VCaP (cell line): ENCODE results near the gene CEP41.

Experiments
- H3K27ac ChIP-seq: fragments of 450-650 bp; 2 replicates; pipeline ENCODE4 v1.5.1; 2017
- TF ChIP-seq, protein P1 (sequence below): fragments of 450-650 bp; conservative IDR thresholded peaks from 2 replicates; pipeline ENCODE4 v1.5.1; 2017; ENCODE audit warnings: mild to moderate bottlenecking, moderate library complexity

Gene CEP41

DNA sequence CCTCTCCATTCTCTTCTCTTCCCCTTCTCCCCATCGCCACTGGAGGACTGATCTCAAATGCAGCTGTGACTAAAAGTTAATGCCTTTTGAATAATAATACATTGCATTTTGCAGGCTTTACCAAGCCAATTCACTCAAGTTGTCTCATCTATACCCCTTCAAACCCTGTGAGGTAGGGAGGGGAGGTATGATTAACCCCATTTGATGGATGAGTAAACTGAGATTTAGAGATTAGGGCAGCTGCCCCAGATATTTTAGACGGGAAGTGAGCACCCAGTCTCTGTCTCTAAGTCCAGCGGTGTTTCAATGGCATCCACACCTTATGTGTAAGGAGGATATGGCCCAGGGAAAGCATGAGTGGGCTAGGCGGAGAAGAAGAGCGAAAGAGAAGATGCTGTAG lies 95.1 kb downstream of the CEP41 start:
- TF ChIP-seq, protein P1, sequence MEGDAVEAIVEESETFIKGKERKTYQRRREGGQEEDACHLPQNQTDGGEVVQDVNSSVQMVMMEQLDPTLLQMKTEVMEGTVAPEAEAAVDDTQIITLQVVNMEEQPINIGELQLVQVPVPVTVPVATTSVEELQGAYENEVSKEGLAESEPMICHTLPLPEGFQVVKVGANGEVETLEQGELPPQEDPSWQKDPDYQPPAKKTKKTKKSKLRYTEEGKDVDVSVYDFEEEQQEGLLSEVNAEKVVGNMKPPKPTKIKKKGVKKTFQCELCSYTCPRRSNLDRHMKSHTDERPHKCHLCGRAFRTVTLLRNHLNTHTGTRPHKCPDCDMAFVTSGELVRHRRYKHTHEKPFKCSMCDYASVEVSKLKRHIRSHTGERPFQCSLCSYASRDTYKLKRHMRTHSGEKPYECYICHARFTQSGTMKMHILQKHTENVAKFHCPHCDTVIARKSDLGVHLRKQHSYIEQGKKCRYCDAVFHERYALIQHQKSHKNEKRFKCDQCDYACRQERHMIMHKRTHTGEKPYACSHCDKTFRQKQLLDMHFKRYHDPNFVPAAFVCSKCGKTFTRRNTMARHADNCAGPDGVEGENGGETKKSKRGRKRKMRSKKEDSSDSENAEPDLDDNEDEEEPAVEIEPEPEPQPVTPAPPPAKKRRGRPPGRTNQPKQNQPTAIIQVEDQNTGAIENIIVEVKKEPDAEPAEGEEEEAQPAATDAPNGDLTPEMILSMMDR, result no peak
- no peak overlapping the region for H3K27ac ChIP-seq

DNA sequence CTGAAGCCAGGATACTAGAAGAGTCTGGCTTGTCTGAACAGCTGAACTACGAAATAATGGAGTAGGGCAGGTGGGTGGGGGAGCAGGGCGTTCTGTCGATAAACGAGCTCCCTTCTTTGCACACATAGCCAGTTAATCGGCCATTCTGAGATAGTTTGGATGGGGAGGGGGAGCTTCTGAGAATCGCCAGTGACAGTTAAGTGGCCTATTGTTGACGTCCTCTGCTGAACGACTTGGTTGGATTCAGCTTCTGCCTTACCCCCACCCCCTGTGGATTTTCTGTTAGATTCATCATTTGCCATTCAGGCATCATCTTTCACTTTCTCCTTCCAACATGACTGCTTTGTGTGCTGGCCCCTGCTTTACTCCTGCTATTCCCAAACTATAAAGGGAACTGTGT lies 95.7 kb downstream of the CEP41 start:
- H3K27ac ChIP-seq, result no peak overlapping the region
- TF ChIP-seq, protein P1, result no peak

DNA sequence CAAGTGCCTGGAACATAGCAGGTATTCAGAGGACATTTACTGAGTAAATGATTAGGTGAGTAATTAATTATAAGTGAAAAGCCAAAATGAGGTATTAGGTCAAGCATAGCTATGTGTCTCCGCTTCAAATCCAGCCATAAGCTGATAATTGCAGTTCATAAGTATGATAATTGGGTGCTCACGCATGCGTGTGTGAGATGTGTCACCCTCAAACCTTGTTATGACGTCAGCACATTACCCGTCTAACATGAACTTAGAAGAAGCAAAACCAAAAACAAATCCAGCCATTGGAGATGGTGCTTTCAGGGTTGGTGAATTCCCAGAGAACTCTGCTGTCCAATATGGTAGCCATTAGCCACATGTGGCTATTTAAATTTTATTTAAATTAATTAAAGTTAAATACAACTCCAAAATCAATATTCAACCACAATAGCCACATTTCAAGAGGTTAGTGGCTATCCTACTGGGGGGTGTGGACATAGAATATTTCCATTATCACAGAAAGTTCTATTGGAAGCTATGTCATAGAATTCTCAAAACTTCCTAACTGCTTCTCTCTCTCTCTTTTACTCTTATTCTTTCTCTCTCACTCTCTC lies 96.4 kb downstream of the CEP41 start, which contains the start of gene CPA5:
CPA5 (plus strand) TSS at position 546 of the 596 bp plus-strand sequence. CDS start 1,670 bp downstream, outside the sequence.
- H3K27ac ChIP-seq, result no peak within 1 kb of the TSS
- TF ChIP-seq, protein P1, result no peak
